BJ (cell line): ENCODE results near the gene EDDM3A. TPM values are rescaled to one million over a fixed set of nuclear protein-coding genes. Genes with fewer than 3 reads are reported as not detected.

Experiments used
- CTCF ChIA-PET: fragments of 350-600 bp; formaldehyde crosslinking; extraction: SDS; loops from one replicate; lab custom pipeline; 2021; ENCODE audit warnings: antibody characterized with exemption, inconsistent platforms; lab: Yijun Ruan, JAX
- POLR2A ChIA-PET: fragments of 300-600 bp; sonication (Branson Sonifier 250); formaldehyde crosslinking; extraction: SDS; loops from one replicate; lab custom pipeline; 2021; ENCODE audit warnings: antibody characterized with exemption; lab: Charles Lee
- DNase-seq: peaks from one replicate; pipeline ENCODE4 v3.0.0-alpha.2; 2011; ENCODE audit warnings: low read depth
- H3K27me3 ChIP-seq: 2 replicates; pipeline ENCODE4 v1.6.0; 2011; ENCODE audit warnings: low read length; ENCODE audit not compliant: control insufficient read depth, insufficient read depth
- H3K36me3 ChIP-seq: 2 replicates; pipeline ENCODE4 v1.5.1; 2011; ENCODE audit warnings: low read length; ENCODE audit not compliant: control insufficient read depth, insufficient read depth
- H3K4me3 ChIP-seq: 2 replicates; pipeline ENCODE4 v1.5.1; 2011; ENCODE audit warnings: low read depth, mild to moderate bottlenecking, control low read depth, low read length
- CTCF ChIP-seq: IDR thresholded peaks from 2 replicates; pipeline ENCODE4 v1.5.1; 2011; ENCODE audit warnings: low read depth, mild to moderate bottlenecking, control low read depth, inconsistent platforms, low read length, moderate library complexity; ENCODE audit not compliant: insufficient read depth
- polyA plus RNA-seq: library from polyadenylated mRNA; depleted of rRNA; stranded (reverse); fragments of >200 nt; gene quantifications from 2 replicates; pipeline ENCODE4 v1.2.3, GENCODE V29; 2011

EDDM3A gene
- polyA plus RNA-seq, 1 experiment, result not detected

DNA sequence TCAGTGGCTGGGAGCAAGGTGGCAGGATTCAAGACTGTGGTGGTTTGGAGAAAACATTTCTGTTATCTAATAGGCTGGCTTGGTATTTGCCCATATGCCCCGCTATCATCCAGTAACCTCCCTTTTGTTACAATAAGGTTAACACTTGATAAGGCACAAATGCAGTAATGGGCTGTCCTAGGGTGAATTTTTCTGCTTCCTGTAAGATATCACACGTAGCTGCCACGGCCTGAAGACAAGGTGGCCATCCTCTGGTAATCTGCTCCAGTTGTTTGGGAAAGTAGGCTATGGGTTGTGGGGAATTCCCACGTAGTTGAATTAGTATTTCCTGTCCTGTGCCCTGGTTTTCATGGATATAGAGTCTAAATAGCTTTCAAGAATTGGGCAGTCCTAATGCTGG is 34.0 kb upstream of the EDDM3A start:
- H3K36me3 ChIP-seq, result no peaks in the 10 kb centered on the region
- TF ChIP-seq CTCF, result no peak
- H3K4me3 ChIP-seq, result no peak overlapping the region
- no peaks in the 10 kb centered on the region for H3K27me3 ChIP-seq
- POLR2A ChIA-PET, result no interaction called here
- CTCF ChIA-PET, result no interaction called here
- no peak for DNase-seq

DNA sequence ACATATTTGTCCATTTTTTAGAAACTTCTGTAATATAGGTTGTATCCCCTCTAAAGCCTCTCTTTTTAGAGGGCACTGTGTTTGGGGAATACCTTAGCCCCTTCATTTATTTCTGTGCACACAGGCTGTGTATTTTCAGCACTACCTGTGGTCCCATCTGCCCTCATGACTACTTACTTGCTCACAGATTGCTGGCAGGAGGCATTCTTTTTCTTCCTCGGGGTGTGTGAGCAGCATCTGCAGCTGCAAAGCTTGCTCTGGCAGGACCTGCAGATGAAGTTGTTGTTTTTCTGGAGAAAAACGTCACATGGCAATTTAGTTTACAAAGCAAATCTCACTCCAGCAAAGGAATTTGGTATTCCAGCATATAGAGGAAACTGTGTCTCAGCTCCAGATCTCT is 32.8 kb upstream of the EDDM3A start:
- Histone ChIP-seq H3K36me3 (no peaks in the 10 kb centered on the region), H3K27me3 (no peaks in the 10 kb centered on the region), H3K4me3 (no peak overlapping the region)
- no peak for DNase-seq
- POLR2A ChIA-PET, result no interaction called here
- no peak for TF ChIP-seq CTCF
- CTCF ChIA-PET, result no interaction called here

DNA sequence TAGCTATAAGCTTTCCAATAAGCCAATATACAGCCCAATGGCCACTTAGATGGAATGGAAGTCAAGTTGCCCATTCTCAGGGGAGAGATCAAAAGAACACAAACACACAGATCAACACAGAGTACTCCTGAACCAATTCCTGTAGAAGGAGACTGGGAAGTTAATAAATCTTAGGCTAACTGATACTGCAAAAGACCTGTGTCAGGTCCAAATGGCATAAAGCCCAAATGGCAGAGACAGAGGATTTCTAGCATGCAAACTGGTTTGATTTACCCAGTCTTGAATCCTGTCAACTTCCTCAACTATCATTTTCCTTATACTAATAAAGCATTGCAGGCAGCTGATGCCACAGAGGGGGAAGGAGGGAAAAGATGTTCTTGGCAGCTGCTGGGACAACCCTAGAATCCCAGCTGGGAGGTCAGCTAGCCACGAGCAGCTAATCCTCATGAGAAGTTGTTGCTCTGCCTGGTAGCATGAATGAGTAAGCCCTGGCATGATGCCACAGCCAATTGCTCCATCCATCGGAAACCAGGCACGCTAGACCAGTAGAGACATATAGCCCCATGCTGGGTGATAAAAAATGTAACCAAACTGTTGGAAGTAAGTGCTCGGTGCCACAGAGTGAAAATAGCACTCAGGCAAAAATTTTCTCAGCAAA is 31.0 kb upstream of the EDDM3A start:
- TF ChIP-seq CTCF, result no peak
- ChIA-PET CTCF (no interaction called here), POLR2A (no interaction called here)
- no peaks in the 10 kb centered on the region for H3K27me3 ChIP-seq
- no peak overlapping the region for H3K4me3 ChIP-seq
- no peaks in the 10 kb centered on the region for H3K36me3 ChIP-seq
- no peak for DNase-seq

- ChIA-PET POLR2A (no interaction called here), CTCF (interaction anchor here (0.6 kb wide), 1 partner anchor 16 kb away, joined by 3 read pairs; no protein-coding TSS in a partner anchor)
- no peak overlapping the region for H3K4me3 ChIP-seq
- DNase-seq, result no peak
- H3K27me3 ChIP-seq, result peaks cover 4% of the 10 kb centered on the region; the same call in 1 of the 2 replicates
- TF ChIP-seq CTCF, result no peak
- no peaks in the 10 kb centered on the region for H3K36me3 ChIP-seq
Measured at GRCh38 chr14:20719777-20720176, 25.9 kb upstream of the EDDM3A start.

GRCh38 chr14:20720741-20721140 is 24.9 kb upstream of the EDDM3A start:
- Histone ChIP-seq H3K4me3 (no peak overlapping the region), H3K27me3 (peaks cover 4% of the 10 kb centered on the region), H3K36me3 (no peaks in the 10 kb centered on the region)
- ChIA-PET CTCF (no interaction called here), POLR2A (no interaction called here)
- DNase-seq, result no peak
- TF ChIP-seq CTCF, result no peak
